Stimulated activated CD8-positive, alpha-beta memory T cell treated with anti-CD3 and anti-CD28 coated beads, Interleukin-4, amount 100 ng/mL, for 1 hour (primary cell): ENCODE measurements around the gene RUSF1.
"Not testable (repeated sequence)": the region's sequence is repeated elsewhere in the genome, so short reads cannot be mapped to it uniquely, and the experiment has no call there.

Experiments
- DNase-seq, 2 donors: peaks; one replicate each; pipeline ENCODE4 v3.0.0-alpha.2; 2020; ENCODE audit warnings: low read depth in 2 of 2, low spot score in 1 of 2

The RUSF1 gene

DNA sequence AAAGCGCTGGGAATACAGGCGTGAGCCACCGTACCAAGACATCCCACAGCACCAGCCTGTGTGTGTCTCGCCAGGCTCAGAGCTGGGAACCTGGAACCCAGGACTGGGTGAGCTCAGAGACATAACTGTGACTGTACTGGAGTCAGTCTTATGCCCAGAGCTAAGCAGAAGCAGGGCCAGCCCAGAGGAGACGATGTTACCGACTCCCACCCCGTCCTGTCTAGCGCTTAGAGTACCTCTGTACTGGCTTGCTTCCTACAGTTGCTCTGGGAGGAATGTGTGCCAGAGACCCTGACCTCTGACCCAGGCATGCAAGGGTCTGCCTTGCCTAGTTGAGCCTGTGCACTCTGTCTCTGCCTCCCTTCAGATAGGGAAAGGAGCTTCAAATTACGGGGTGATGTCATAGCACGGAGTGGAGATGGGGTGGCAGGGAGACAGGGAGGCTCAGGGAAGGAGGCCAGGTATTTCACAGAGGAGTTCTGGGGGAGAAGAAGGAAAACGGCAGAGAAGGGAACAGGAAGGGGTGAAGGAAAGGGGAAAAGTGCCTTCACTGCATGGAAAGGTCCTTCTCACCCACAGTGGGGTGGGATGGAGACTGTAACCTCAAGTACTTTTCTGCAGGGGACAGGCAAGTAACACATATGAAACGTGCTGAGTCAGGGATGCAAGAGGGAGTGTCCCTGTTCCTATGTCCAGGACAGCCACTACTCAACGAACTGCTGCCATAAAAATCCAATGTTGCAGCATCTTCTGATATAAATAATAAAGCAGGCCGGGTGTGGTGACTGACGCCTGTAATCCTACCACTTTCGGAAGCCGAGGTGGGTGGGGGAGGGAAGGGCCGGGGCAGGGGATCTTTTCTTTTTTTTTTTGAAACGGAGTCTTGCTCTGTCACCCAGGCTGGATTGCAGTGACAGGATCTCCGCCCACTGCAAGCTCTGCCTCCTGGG lies 54.7 kb downstream of the RUSF1 start:
- no peak for DNase-seq

DNA sequence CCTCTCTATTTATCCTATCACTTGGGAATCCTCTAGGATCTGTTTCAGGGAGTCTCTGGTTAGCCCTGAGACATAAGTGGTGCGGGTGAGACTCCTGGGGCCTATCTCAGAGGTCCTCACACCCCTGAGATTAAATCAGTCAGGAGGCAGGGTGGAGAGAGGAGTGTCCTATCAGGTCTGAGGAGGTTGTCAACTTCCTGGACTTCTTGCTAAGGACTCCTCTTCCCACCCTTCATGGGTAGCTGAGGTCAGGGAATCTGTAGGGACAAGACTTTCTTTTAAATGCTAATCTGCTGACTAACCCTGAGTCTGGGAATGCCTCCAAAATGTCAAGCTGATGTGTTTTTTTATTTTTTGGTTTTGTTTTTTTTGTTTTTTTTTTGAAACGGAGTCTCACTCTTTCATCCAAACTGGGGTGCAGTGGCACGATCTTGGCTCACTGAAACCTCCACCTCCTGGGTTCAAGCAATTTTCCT lies 55.5 kb downstream of the RUSF1 start:
- DNase-seq, result no peak

DNA sequence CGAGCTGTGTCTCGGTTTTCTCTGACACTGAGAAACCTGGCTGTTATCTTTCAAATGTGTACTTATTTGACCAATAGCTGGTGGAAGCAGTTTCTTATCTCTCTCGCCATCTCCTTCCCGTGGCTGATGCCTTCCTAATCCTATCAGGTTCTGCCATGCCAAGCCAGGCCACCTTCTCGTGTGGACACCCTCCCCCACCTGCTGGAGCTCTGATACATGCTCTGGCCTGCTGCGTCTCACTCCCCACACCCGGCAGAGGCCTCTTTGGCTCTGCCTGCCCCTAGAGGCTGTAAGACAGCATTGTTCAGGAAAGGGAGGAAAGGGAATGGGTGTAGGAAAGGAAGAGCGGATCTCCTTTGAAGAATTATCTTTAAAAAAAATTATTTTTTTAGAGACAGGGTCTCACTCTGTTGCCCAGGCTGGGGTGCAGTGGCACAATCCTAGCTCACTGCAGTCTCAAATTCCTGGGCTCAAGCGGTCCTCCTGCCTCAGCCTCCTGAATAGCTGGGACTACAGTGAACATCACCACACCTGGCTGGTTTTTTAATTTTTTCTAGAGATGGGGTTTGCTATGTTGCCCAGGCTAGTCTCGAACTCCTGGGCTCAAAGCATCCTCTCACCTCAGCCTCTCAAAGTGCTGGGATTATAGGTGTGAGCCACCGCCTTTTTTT lies 56.4 kb downstream of the RUSF1 start:
- DNase-seq, result no peak

GRCh38 chr16:31451201-31451600 lies 57.0 kb downstream of the RUSF1 start:
- no peak for DNase-seq

GRCh38 chr16:31445931-31446330 lies 62.3 kb downstream of the RUSF1 start:
- not testable (repeated sequence) for DNase-seq

GRCh38 chr16:31441956-31442355 lies 66.2 kb downstream of the RUSF1 start:
- DNase-seq, result no peak

DNA sequence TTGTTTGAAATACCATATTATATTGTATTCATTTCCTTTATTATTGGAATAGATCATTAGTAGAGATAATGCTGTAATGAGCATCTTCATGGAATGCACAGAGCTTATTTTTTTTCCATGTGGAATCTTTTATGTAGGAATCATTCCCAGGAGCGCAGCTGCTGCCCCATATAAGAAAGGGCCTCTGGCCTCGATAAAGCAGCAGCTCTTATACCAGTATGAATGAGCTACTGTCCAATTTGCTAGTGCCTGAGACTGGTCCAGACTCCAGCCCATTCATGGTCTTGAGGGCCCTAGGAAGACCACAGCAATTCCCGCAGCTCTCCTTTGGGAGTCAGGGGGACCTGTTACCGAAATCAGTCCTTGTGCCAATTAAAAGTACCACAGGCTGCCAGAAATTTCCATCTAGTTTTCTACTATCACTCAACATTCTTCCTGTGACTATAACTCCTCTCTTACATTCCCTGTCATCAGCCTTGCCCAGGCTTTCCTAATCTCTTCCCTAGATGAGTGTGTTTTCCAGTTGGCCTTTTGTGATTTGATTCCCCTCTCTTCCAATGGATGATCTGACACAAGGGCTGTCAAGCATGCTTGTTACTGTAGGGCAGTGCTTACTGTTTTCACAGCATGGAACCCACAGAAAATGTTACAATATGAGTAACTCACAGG lies 67.5 kb downstream of the RUSF1 start:
- no peak for DNase-seq

DNA sequence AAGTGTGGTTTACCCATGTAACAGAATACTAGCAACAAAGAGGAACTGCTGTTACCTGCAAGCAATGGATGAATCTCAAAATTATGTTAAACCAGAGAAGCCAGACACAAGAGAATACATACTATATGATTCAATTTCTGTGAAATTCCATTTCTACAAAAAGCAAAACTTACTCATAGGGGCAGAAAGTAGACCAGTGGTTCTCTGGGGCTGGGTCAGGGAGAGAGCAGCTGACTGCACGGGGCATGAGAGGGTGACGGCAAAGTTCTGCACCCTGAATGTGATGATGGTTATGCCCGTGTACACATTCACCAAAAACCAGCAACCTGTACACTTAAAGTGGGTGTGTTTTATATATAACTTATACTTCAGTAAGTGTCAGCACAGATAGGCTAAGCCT lies 68.7 kb downstream of the RUSF1 start:
- no peak for DNase-seq
